Thoracic aorta (tissue), 2 donors: Measurements from ENCODE around the gene MC1R. TPM values are rescaled to one million over a fixed set of nuclear protein-coding genes. Genes with fewer than 3 reads are reported as not detected.
"Not testable (repeated sequence)": the region's sequence is repeated elsewhere in the genome, so short reads cannot be mapped to it uniquely, and the experiment has no call there.

Experiments
- ATAC-seq: fragments of 150-250 bp; one replicate; pipeline ENCODE4 v1.8.0; 2017; ENCODE audit warnings: low read depth; ENCODE audit not compliant: insufficient number of reproducible peaks, low FRiP score
- DNase-seq: peaks from one replicate; pipeline ENCODE4 v3.0.0-alpha.2; 2020; ENCODE audit warnings: low spot score
- H3K27ac ChIP-seq, 2 donors: fragments of 200-600 bp; sonication (generic); 1 replicate in 1 of 2; 2 replicates in 1 of 2; pipeline ENCODE4 v1.5.1; 2016; ENCODE audit warnings: mild to moderate bottlenecking in 2 of 2, moderate library complexity in 2 of 2
- H3K27me3 ChIP-seq: fragments of 200-600 bp; sonication (generic); replicated peaks from 2 replicates; pipeline ENCODE4 v1.6.0; 2016; ENCODE audit warnings: mild to moderate bottlenecking; ENCODE audit not compliant: insufficient read depth
- H3K36me3 ChIP-seq: fragments of 200-600 bp; sonication (generic); one replicate; pipeline ENCODE4 v1.5.1; 2016
- H3K4me1 ChIP-seq, 2 donors: fragments of 200-600 bp; sonication (generic); 1 replicate in 1 of 2; 2 replicates in 1 of 2; pipeline versions ENCODE4 v1.5.1 to v1.6.0; 2016; ENCODE audit warnings: low read depth in 2 of 2, mild to moderate bottlenecking in 1 of 2; ENCODE audit not compliant: control insufficient read depth in 1 of 2
- H3K4me3 ChIP-seq: fragments of 200-600 bp; sonication (generic); 2 replicates; pipeline ENCODE4 v1.5.1; 2016; ENCODE audit warnings: mild to moderate bottlenecking
- H3K9me3 ChIP-seq: fragments of 200-600 bp; sonication (generic); 2 replicates; pipeline ENCODE4 v1.5.1; 2016
- CTCF ChIP-seq: fragments of 200-600 bp; sonication (generic); IDR thresholded peaks from one replicate; pipeline ENCODE4 v1.5.1; 2019; ENCODE audit warnings: antibody characterized with exemption
- total RNA-seq, 2 donors: library from RNA; depleted of rRNA; stranded (reverse); fragments of >200 nt; gene quantifications; one replicate each; pipeline versions ENCODE4 v1.1.0 to v1.2.3, GENCODE V29; 2016

The MC1R gene
- total RNA-seq, 2 donors from 2014 or later: 13.1 to 19.3 TPM

GRCh38 chr16:89934611-89935553 is 16.2 kb downstream of the MC1R start:
- no peak overlapping the region for H3K4me3 ChIP-seq
- no peaks in the 10 kb centered on the region for H3K9me3 ChIP-seq
- no peak overlapping the region for H3K27ac ChIP-seq
- H3K4me1 ChIP-seq: no peaks in the 10 kb centered on the region
- DNase-seq (no peak), ATAC-seq (no peak)
- no peaks in the 10 kb centered on the region for H3K27me3 ChIP-seq
- TF ChIP-seq CTCF: no peak
- H3K36me3 ChIP-seq: no peaks in the 10 kb centered on the region

DNA sequence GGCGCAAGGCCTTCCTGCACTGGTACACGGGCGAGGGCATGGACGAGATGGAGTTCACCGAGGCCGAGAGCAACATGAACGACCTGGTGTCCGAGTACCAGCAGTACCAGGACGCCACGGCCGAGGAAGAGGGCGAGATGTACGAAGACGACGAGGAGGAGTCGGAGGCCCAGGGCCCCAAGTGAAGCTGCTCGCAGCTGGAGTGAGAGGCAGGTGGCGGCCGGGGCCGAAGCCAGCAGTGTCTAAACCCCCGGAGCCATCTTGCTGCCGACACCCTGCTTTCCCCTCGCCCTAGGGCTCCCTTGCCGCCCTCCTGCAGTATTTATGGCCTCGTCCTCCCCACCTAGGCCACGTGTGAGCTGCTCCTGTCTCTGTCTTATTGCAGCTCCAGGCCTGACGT is 17.0 kb downstream of the MC1R start:
- not testable (repeated sequence) for H3K27ac ChIP-seq, ATAC-seq, H3K4me1 ChIP-seq, H3K27me3 ChIP-seq, H3K9me3 ChIP-seq, H3K36me3 ChIP-seq, DNase-seq, H3K4me3 ChIP-seq

- Histone ChIP-seq H3K27ac (no peak overlapping the region), H3K4me1 (no peaks in the 10 kb centered on the region), H3K4me3 (no peak overlapping the region), H3K9me3 (no peaks in the 10 kb centered on the region), H3K36me3 (no peaks in the 10 kb centered on the region), H3K27me3 (no peaks in the 10 kb centered on the region)
- ATAC-seq (no peak), DNase-seq (no peak)
- TF ChIP-seq CTCF: no peak
These were observed 17.4 kb downstream of the MC1R start for GRCh38 chr16:89936034-89936433.

GRCh38 chr16:89936508-89936907 is 17.8 kb downstream of the MC1R start:
- Histone ChIP-seq H3K4me1 (no peaks in the 10 kb centered on the region), H3K27ac (no peak overlapping the region), H3K9me3 (no peaks in the 10 kb centered on the region), H3K27me3 (no peaks in the 10 kb centered on the region), H3K4me3 (no peak overlapping the region), H3K36me3 (no peaks in the 10 kb centered on the region)
- no peak for ATAC-seq
- no peak for TF ChIP-seq CTCF
- DNase-seq: no peak

DNA sequence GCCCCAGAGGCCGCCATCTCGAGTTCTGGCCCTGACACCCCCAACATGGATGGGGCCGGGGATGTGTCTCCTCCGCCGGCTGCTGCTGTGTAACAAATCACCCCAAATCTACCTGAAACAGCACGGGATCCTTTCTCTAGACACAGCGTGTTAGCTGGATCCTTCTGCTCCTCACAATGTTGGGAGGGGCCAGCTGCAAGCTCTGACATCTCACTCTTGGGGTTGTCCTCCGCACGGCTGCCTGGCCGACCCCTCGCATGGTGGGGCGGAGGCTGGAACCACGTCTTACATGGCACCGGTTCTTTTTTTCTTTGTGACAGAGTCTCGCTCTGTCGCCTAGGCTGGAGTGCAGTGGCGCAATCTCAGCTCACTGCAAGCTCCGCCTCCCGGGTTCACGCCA is 18.3 kb downstream of the MC1R start:
- ATAC-seq: no peak
- Histone ChIP-seq H3K4me1 (no peaks in the 10 kb centered on the region), H3K9me3 (no peaks in the 10 kb centered on the region), H3K36me3 (no peaks in the 10 kb centered on the region), H3K4me3 (no peak overlapping the region), H3K27ac (no peak overlapping the region), H3K27me3 (no peaks in the 10 kb centered on the region)
- no peak for TF ChIP-seq CTCF
- DNase-seq: no peak
